ENCODE data around the gene ARNT2.
A peak's percentile ranks its signal among the peaks of the same experiment; 100 is the strongest.

ARNT2 gene

DNA sequence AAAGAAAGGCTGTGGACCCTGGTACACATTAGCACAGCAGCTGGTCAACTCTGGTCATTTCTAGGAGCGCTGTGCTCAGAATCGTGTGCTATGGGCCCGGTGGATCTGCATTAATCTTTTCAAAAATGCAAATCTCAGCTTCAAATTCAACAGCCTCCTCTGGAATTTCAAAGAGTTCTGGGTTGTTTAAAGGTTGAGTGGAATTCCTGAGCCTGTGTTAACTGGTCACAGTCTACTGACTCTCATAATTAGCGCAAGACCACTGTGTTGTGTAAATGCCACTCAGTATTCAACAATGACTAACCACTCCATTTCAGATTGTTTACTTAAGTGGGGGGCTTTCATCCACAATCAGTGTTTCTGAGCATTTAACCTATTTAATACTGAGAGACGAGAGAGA is 2.7 kb upstream of the ARNT2 start:
- Histone ChIP-seq H3K36me3 (replicated peaks; ENCODE audit: insufficient read depth, low read length) (no peaks in the 10 kb centered on the region), H4K20me1 (ENCODE audit: insufficient read depth, low read length) (no peaks in the 10 kb centered on the region), H3K9ac (ENCODE audit: low read length) (no peak overlapping the region), H3K27me3 (replicated peaks; ENCODE audit: insufficient read depth, low read length) (no peaks in the 10 kb centered on the region), H3K9me3 (replicated peaks; ENCODE audit: insufficient read depth, low read length) (no peaks in the 10 kb centered on the region), H3K4me1 (ENCODE audit: low read length) (no peaks in the 10 kb centered on the region), H3K9me2 (replicated peaks; ENCODE audit: insufficient read depth, low read length) (no peaks in the 10 kb centered on the region), H3K27ac (ENCODE audit: low read length) (no peak overlapping the region), H3K4me3 (ENCODE audit: low read length) (no peak overlapping the region), H3K4me2 (ENCODE audit: low read depth, low read length) (no peak overlapping the region), H2AFZ (ENCODE audit: low read length) (no peak overlapping the region), H3K79me2 (ENCODE audit: low read length) (no peaks in the 10 kb centered on the region), H3F3A (ENCODE audit: insufficient read depth, low read length) (no peaks in the 10 kb centered on the region)
- TF ChIP-seq EZH2phosphoT487 (IDR thresholded peaks at IDR 0.05; ENCODE audit: low read length) (no peak), EZH2 (optimal IDR thresholded peaks at IDR 0.05; ENCODE audit: low read depth, low read length) (no peak)
- TF ChIP-seq, protein P1, sequence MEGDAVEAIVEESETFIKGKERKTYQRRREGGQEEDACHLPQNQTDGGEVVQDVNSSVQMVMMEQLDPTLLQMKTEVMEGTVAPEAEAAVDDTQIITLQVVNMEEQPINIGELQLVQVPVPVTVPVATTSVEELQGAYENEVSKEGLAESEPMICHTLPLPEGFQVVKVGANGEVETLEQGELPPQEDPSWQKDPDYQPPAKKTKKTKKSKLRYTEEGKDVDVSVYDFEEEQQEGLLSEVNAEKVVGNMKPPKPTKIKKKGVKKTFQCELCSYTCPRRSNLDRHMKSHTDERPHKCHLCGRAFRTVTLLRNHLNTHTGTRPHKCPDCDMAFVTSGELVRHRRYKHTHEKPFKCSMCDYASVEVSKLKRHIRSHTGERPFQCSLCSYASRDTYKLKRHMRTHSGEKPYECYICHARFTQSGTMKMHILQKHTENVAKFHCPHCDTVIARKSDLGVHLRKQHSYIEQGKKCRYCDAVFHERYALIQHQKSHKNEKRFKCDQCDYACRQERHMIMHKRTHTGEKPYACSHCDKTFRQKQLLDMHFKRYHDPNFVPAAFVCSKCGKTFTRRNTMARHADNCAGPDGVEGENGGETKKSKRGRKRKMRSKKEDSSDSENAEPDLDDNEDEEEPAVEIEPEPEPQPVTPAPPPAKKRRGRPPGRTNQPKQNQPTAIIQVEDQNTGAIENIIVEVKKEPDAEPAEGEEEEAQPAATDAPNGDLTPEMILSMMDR (IDR thresholded peaks at IDR 0.05; ENCODE audit: low read length): no peak
- no peak for DNase-seq

DNA sequence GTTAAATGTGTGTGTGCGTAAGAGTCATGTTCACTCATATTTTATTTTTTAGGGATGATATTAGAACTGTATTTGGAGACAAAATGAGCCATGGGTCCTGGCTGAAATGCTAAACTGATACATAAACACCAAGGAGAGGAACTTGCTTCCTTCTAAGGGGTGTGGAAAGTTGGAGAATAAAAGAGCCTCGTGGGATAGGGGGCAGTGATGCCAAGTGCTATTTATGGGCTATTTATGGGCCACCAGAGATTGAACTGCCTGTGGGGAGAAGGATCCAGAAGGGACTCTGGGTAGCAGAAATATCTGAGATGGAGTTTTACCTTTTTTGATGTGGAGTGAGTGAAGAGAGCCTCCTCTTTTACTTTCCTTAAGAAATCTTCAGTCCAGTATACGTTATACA is 1.8 kb upstream of the ARNT2 start:
- Histone ChIP-seq H3K4me3 (ENCODE audit: low read length) (no peak overlapping the region), H3K79me2 (ENCODE audit: low read length) (no peaks in the 10 kb centered on the region), H3K27me3 (replicated peaks; ENCODE audit: insufficient read depth, low read length) (no peaks in the 10 kb centered on the region), H3K9ac (ENCODE audit: low read length) (no peak overlapping the region), H4K20me1 (ENCODE audit: insufficient read depth, low read length) (no peaks in the 10 kb centered on the region), H3F3A (ENCODE audit: insufficient read depth, low read length) (no peaks in the 10 kb centered on the region), H3K4me1 (ENCODE audit: low read length) (no peaks in the 10 kb centered on the region), H3K27ac (ENCODE audit: low read length) (no peak overlapping the region), H3K9me3 (replicated peaks; ENCODE audit: insufficient read depth, low read length) (no peaks in the 10 kb centered on the region), H3K4me2 (ENCODE audit: low read depth, low read length) (no peak overlapping the region), H3K9me2 (replicated peaks; ENCODE audit: insufficient read depth, low read length) (no peaks in the 10 kb centered on the region), H2AFZ (ENCODE audit: low read length) (no peak overlapping the region), H3K36me3 (replicated peaks; ENCODE audit: insufficient read depth, low read length) (no peaks in the 10 kb centered on the region)
- no peak for DNase-seq
- TF ChIP-seq, protein P1 (IDR thresholded peaks at IDR 0.05; ENCODE audit: low read length): no peak
- TF ChIP-seq EZH2phosphoT487 (IDR thresholded peaks at IDR 0.05; ENCODE audit: low read length) (no peak), EZH2 (optimal IDR thresholded peaks at IDR 0.05; ENCODE audit: low read depth, low read length) (no peak)

DNA sequence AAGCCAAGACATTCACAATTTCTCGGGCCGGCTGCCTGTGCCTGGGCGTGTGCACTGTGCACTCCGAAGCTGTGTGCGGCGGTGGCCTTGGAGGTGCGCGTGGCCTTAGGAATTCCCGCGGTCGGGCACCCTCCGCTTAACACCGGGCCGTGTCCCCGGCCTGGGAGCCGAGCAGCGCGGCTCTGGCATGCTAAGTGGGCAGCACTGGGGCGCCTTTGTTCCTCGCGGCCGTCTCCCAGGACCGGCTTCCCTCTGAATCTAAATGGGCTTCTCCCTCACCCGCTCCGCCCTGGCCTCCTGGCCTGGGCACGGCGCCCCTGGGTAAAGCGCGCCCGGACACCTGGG is 498 bp upstream of the ARNT2 start:
- Histone ChIP-seq H2AFZ (ENCODE audit: low read length) (peak overlapping the region; percentile 85), H3K4me1 (ENCODE audit: low read length) (no peaks in the 10 kb centered on the region), H3F3A (ENCODE audit: insufficient read depth, low read length) (no peaks in the 10 kb centered on the region), H3K36me3 (replicated peaks; ENCODE audit: insufficient read depth, low read length) (no peaks in the 10 kb centered on the region), H3K4me2 (ENCODE audit: low read depth, low read length) (peak overlapping the region; percentile 71; the same call in 1 of the 2 replicates), H3K27ac (ENCODE audit: low read length) (no peak overlapping the region), H3K9me2 (replicated peaks; ENCODE audit: insufficient read depth, low read length) (no peaks in the 10 kb centered on the region), H4K20me1 (ENCODE audit: insufficient read depth, low read length) (no peaks in the 10 kb centered on the region), H3K79me2 (ENCODE audit: low read length) (no peaks in the 10 kb centered on the region), H3K4me3 (ENCODE audit: low read length) (peak overlapping the region; percentile 56), H3K9ac (ENCODE audit: low read length) (peak overlapping the region; percentile 34; the same call in 1 of the 2 replicates), H3K27me3 (replicated peaks; ENCODE audit: insufficient read depth, low read length) (no peaks in the 10 kb centered on the region), H3K9me3 (replicated peaks; ENCODE audit: insufficient read depth, low read length) (no peaks in the 10 kb centered on the region)
- no peak for DNase-seq
- TF ChIP-seq, protein P1 (IDR thresholded peaks at IDR 0.05; ENCODE audit: low read length): no peak
- TF ChIP-seq EZH2phosphoT487 (IDR thresholded peaks at IDR 0.05; ENCODE audit: low read length) (no peak), EZH2 (optimal IDR thresholded peaks at IDR 0.05; ENCODE audit: low read depth, low read length) (no peak)
